Raji (cell line): ENCODE data around the gene FOXN4.

Source experiments
- POLR2A ChIP-seq: IDR thresholded peaks from 2 replicates; pipeline ENCODE4 v1.6.1; 2011; ENCODE audit warnings: low read depth, low read length, control low read depth; ENCODE audit not compliant: insufficient read depth

FOXN4 gene

DNA sequence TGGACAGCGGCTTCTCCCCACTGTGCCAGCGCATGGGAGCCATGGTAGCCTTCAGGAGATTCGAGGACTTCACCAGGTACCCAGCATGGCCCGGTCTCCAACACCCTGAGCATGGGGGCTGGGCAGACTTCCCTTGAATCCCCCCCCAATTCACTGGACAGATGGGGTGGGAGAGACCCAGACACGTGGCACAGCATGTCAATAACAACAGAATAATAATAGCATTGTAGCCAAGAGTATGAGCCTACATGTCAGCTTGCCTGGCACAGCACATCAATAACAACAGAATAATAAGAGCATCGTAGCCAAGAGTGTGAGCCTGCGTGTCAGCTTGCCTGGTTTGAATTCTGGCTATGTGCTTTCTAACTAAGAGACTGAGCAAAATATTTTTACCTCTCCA, 76.4 kb downstream of the FOXN4 start:
- TF ChIP-seq POLR2A, result no peak

DNA sequence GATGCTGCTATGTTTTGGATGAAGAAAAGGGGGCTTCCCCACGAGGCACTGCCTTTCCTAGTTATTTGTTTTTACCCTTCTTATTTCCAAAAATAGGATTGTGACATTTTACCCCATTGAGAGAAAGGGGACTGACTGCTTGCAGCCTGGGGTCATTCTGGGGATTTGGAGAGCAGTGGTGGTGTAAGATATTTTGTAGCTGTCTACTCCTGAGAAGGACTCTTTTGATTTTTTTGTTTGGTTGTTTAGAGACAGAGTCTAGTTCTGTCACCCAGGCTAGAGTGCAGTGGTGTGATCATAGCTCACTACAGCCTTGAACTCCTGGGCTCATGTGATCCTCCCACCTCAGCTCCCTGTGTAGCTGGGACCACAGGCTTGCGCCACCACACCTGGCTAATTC, 78.9 kb downstream of the FOXN4 start:
- TF ChIP-seq POLR2A, result no peak

DNA sequence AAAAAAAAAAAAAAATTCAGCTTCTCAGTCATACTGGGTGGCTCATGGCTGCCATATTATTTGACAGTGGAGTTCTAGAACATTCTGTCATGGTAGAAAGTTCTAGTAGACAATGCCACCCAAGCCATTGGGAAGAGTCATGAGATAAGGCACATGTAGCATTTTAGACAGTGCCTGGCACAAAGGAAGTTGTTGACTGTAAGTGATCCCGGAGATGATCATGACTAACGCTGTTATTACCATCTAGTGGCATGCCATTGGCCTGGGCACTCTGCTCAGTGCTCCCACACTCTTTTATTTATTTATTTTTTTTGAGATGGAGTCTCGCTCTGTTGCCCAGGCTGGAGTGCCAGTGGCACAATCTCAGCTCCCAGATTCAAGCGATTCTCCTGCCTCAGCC, 80.4 kb downstream of the FOXN4 start:
- no peak for TF ChIP-seq POLR2A
